K562 (cell line): ENCODE measurements around the gene LTBP2.

Experiments used
- SRSF9 ChIP-seq: fragments of 200-400 bp; formaldehyde crosslinking; IDR thresholded peaks from 2 replicates; pipeline ENCODE4 v1.6.1; 2017; ENCODE audit warnings: low read depth, low read length, borderline replicate concordance
- TF ChIP-seq, protein P1 (sequence below), 2 experiments: fragments of 450-650 bp in 1 of 2; sonication (generic) in 1 of 2; formaldehyde crosslinking; conservative IDR thresholded peaks; 2 replicates each; pipeline versions ENCODE4 v1.4.0 to v1.8.1; 2020 to 2022; ENCODE audit warnings: mild to moderate bottlenecking in 1 of 2, missing genetic modification reagents in 1 of 2

DNA sequence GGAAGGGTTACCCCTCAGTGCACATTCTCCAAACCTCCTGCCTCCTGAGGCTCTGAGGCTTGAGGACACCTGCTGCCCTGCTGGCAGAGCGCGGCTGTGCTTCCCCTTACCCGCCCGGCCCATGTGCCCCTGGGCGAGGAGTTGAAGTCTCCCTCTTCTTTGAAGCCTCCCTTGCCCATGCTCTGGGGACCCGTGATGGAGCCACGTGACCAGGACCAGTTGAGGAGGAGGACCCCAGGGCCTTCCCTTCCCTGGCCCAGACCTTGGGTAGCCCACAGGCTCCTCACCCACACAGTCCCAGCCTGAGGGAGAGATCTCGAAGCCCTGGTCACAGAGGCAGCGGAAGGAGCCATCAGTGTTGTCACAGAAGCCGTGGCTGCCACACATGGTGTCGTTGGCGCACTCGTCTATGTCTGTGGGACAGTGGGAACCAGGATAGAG is 105.6 kb downstream of the LTBP2 start:
- TF ChIP-seq SRSF9, result no peak
- TF ChIP-seq, protein P1, sequence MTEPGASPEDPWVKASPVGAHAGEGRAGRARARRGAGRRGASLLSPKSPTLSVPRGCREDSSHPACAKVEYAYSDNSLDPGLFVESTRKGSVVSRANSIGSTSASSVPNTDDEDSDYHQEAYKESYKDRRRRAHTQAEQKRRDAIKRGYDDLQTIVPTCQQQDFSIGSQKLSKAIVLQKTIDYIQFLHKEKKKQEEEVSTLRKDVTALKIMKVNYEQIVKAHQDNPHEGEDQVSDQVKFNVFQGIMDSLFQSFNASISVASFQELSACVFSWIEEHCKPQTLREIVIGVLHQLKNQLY (CRISPR knock-in tag; conservative IDR thresholded peaks at IDR 0.05), result no peak
